GM23338 (cell line): ENCODE measurements around the gene IVD. TPM values are rescaled to one million over a fixed set of nuclear protein-coding genes. Genes with fewer than 3 reads are reported as not detected.

Experiments
- ATAC-seq: fragments of 200-7000 bp; cut with Tn5 transposase; 3 replicates; pipeline ENCODE4 v1.9.1; 2020
- DNase-seq: peaks from one replicate; pipeline ENCODE4 v3.0.0-alpha.2; 2015; ENCODE audit warnings: low spot score
- H2AFZ ChIP-seq: fragments of 200-600 bp; sonication (generic); 2 replicates; pipeline ENCODE4 v1.8.0; 2016; ENCODE audit warnings: antibody characterized with exemption, mild to moderate bottlenecking, moderate library complexity
- H3F3A ChIP-seq: fragments of 200-600 bp; sonication (generic); replicated peaks from 2 replicates; pipeline ENCODE4 v1.8.0; 2017; ENCODE audit warnings: antibody characterized with exemption, mixed run types, low read depth
- H3K27ac ChIP-seq: fragments of 200-600 bp; sonication (generic); 2 replicates; pipeline ENCODE4 v1.6.1; 2016; ENCODE audit warnings: low read depth
- H3K27me3 ChIP-seq: fragments of 200-600 bp; sonication (generic); 2 replicates; pipeline ENCODE4 v1.8.0; 2016; ENCODE audit warnings: mild to moderate bottlenecking, mixed run types, moderate library complexity; ENCODE audit not compliant: insufficient read depth
- H3K36me3 ChIP-seq: fragments of 200-600 bp; sonication (generic); 2 replicates; pipeline ENCODE4 v1.8.0; 2016; ENCODE audit warnings: mild to moderate bottlenecking; ENCODE audit not compliant: insufficient read depth
- H3K4me1 ChIP-seq: fragments of 200-600 bp; sonication (generic); 2 replicates; pipeline ENCODE4 v1.8.0; 2016; ENCODE audit warnings: mild to moderate bottlenecking, moderate library complexity; ENCODE audit not compliant: insufficient read depth
- H3K4me2 ChIP-seq: fragments of 200-600 bp; sonication (generic); 2 replicates; pipeline ENCODE4 v1.7.1; 2017; ENCODE audit warnings: mixed run types
- H3K4me3 ChIP-seq: fragments of 200-600 bp; sonication (generic); 2 replicates; pipeline ENCODE4 v1.6.1; 2016; ENCODE audit warnings: mixed run types
- H3K79me2 ChIP-seq: fragments of 200-600 bp; sonication (generic); replicated peaks from 2 replicates; pipeline ENCODE4 v1.8.0; 2017; ENCODE audit warnings: mild to moderate bottlenecking; ENCODE audit not compliant: insufficient read depth
- H3K9me2 ChIP-seq: fragments of 200-600 bp; sonication (generic); 2 replicates; pipeline ENCODE4 v1.8.0; 2017; ENCODE audit not compliant: insufficient read depth
- H4K20me1 ChIP-seq: fragments of 200-600 bp; sonication (generic); replicated peaks from 2 replicates; pipeline ENCODE4 v1.8.0; 2017; ENCODE audit warnings: mild to moderate bottlenecking; ENCODE audit not compliant: insufficient read depth
- H3K27ac Mint-ChIP-seq: 2 replicates; pipeline ENCODE4 v1.8.0; 2020; ENCODE audit warnings: inconsistent platforms, mild to moderate bottlenecking, moderate library complexity, mixed read lengths
- H3K27me3 Mint-ChIP-seq: 3 replicates; pipeline ENCODE4 v1.8.0; 2022; ENCODE audit warnings: low read depth, mild to moderate bottlenecking, moderate library complexity, mixed read lengths, inconsistent platforms; ENCODE audit not compliant: insufficient read depth, poor library complexity
- H3K36me3 Mint-ChIP-seq: 3 replicates; pipeline ENCODE4 v1.8.0; 2021; ENCODE audit warnings: low read depth, mild to moderate bottlenecking, inconsistent platforms, moderate library complexity, mixed read lengths
- H3K4me1 Mint-ChIP-seq: 3 replicates; pipeline ENCODE4 v1.8.0; 2020; ENCODE audit warnings: mild to moderate bottlenecking, inconsistent platforms, mixed read lengths
- H3K4me3 Mint-ChIP-seq: 3 replicates; pipeline ENCODE4 v1.8.0; 2021; ENCODE audit warnings: moderate library complexity, mild to moderate bottlenecking, inconsistent platforms, mixed read lengths
- H3K9me3 Mint-ChIP-seq: 3 replicates; pipeline ENCODE4 v1.8.0; 2020; ENCODE audit warnings: moderate library complexity, mild to moderate bottlenecking, inconsistent platforms, mixed read lengths
- CTCF ChIP-seq, 2 experiments: fragments of 200-600 bp in 1 of 2; sonication (generic) in 1 of 2; conservative IDR thresholded peaks; 2 replicates each; pipeline versions ENCODE4 v1.5.1 to v1.6.1; 2016 to 2017; ENCODE audit warnings: antibody characterized with exemption in 2 of 2, low read depth in 2 of 2, mild to moderate bottlenecking in 2 of 2, moderate library complexity in 1 of 2
- POLR2AphosphoS5 ChIP-seq: IDR thresholded peaks from 2 replicates; pipeline ENCODE4 v1.6.1; 2016; ENCODE audit warnings: antibody characterized with exemption, low read depth
- REST ChIP-seq: IDR thresholded peaks from one replicate; pipeline ENCODE4 v1.6.1; 2018; ENCODE audit warnings: antibody characterized with exemption; ENCODE audit not compliant: unreplicated experiment
- STAT1 ChIP-seq: IDR thresholded peaks from one replicate; pipeline ENCODE4 v1.6.1; 2016; ENCODE audit warnings: antibody characterized with exemption; ENCODE audit not compliant: unreplicated experiment
- ZNF114 ChIP-seq: fragments of 250-450 bp; sonication (Bioruptor Pico); IDR thresholded peaks from 2 replicates; pipeline ENCODE4 v1.5.0; 2020; ENCODE audit warnings: mild to moderate bottlenecking, moderate library complexity
- ZNF331 ChIP-seq: fragments of 250-450 bp; sonication (Bioruptor Pico); IDR thresholded peaks from 2 replicates; pipeline ENCODE4 v1.5.0; 2020; ENCODE audit warnings: low read depth, mild to moderate bottlenecking, moderate library complexity
- ZNF462 ChIP-seq: fragments of 250-450 bp; sonication (Bioruptor Pico); IDR thresholded peaks from 2 replicates; pipeline ENCODE4 v1.5.0; 2020; ENCODE audit warnings: mild to moderate bottlenecking, moderate library complexity
- polyA plus RNA-seq: library from polyadenylated mRNA; unstranded; fragments of >200 nt; fragmentation: Nextera tagmentation; extraction: Ambion mirVana; gene quantifications from 2 replicates; pipeline ENCODE4 v1.2.1, GENCODE V29; 2016
- total RNA-seq: library from RNA; depleted of rRNA; stranded (reverse); fragments of >200 nt; shearing (Covaris generic); gene quantifications from 2 replicates; pipeline ENCODE4 v1.2.3, GENCODE V29; 2014

The IVD gene
- total and polyA plus RNA-seq, 2 experiments from 2014 or later = 54.1 to 75.4 TPM

GRCh38 chr15:40439960-40440742, 34.6 kb downstream of the IVD start:
- peak overlapping the region; percentile 94 for H3K4me3 Mint-ChIP-seq
- Histone ChIP-seq H3K27ac (peak overlapping the region; percentile 78), H3F3A (0 out of 2 replicates have a peak, but pooled peaks cover 8% of the 10 kb centered on the region), H3K9me2 (no peaks in the 10 kb centered on the region), H3K36me3 (no peaks in the 10 kb centered on the region; the same call in 1 of the 2 replicates), H4K20me1 (peaks cover 27% of the 10 kb centered on the region), H3K27me3 (peaks cover 15% of the 10 kb centered on the region), H3K79me2 (peaks cover 37% of the 10 kb centered on the region), H3K4me3 (peak overlapping the region; percentile 82), H2AFZ (peak overlapping the region; percentile 43; the same call in 1 of the 2 replicates), H3K4me2 (peak overlapping the region; percentile 100), H3K4me1 (peaks cover 56% of the 10 kb centered on the region)
- H3K4me1 Mint-ChIP-seq = peaks cover 57% of the 10 kb centered on the region
- peak; percentile 74 for DNase-seq
- H3K27me3 Mint-ChIP-seq = peaks cover 34% of the 10 kb centered on the region
- H3K36me3 Mint-ChIP-seq = peaks cover 13% of the 10 kb centered on the region
- no peaks in the 10 kb centered on the region; the same call in 2 of the 3 replicates for H3K9me3 Mint-ChIP-seq
- no peak for TF ChIP-seq REST
- TF ChIP-seq ZNF114 (CRISPR knock-in tag) = no peak
- TF ChIP-seq ZNF462 (CRISPR knock-in tag) = no peak
- TF ChIP-seq POLR2AphosphoS5 = no peak
- TF ChIP-seq STAT1 = no peak
- TF ChIP-seq ZNF331 (CRISPR knock-in tag) = no peak
- TF ChIP-seq CTCF (conservative IDR thresholded peaks at IDR 0.05; ENCODE audit: low read depth in 2 of 2) = no peak
- peak overlapping the region; percentile 92 for H3K27ac Mint-ChIP-seq
- peak; percentile 0 for ATAC-seq
